ENCODE results near the gene ACSS1.

Gene ACSS1

DNA sequence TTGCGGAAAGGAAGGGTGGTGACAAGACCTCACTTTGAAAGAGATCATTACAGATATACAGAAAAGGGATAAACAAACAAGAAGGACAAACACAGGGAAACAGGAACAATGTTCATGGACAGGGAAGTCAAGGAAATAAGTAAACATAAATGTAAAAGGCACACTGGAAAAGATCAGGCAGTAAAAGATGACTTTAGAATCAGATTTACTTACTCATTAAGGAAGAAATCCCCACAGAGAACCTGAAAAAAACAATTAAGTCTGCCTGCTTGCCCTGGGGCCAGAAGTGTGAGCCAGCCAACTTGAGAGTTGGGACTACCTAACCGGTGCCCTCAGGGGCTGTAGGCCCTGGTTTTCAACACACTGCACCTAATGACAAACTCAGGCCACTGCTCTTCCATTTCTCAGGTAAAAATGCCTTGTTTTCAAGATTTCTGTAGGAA, 67.1 kb downstream of the ACSS1 start:
- no peak for DNase-seq

DNA sequence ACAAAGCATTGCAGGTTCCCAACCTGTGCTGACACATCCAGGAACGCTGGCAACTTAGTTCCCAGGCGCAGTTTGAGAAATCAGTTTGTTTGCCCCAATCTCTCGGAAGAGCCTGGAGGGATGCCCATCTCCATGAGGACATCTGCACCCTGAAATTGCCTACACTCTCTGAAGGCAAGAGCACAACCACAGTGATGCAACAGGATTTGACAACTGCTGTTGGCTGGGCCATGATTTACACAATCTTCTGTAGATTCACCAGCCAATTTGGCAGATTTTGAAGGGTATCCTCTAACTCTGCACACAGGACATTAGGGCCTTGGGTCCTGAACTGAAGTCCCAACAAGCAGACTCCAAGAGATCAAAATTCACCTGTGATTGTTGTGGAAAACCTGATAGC, 68.8 kb downstream of the ACSS1 start:
- no peak for DNase-seq

DNA sequence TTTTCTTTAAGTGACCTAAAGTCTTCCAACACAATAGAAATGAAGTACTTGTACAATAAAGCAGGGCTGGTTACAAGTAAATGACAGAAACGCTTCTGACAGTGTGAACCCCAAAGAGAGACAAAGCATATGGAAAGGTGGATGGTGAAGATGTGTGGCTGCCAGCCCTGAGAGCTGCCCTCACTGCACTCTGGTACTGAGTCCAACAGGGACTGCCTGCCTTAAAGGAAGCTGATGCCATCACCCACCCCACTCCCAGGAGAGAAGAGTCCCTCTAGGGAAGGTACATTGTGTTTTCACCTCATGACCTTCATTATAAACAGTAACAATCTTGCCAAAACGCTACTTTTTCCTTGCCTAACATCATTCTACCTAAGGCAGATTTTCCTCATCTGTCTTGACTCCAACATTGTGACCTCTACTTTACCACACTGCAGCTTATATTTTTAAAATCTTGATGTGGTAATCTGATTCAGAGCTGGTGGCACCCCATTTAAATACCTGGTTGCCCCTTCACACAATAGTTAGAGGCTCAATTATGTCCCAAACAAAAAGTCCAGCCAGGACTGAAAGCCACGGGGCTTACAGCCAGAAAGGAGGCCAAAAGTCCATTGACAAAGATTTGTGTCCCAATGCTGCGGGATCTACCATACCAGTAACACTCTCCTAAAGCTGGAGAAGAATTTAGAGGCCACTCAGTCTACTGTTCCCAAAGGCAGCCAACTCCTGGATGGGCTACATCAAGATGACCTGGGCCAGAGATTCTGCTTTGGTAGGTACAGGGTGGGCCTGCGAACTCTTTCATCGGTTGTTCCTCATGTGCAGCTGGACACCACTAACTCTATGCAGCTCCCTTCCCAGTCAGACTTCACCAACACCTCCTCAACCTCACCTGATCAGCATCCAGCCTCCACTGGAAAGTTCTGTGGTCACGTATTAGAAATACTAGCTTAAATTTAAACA, 69.8 kb downstream of the ACSS1 start:
- no peak for DNase-seq

DNA sequence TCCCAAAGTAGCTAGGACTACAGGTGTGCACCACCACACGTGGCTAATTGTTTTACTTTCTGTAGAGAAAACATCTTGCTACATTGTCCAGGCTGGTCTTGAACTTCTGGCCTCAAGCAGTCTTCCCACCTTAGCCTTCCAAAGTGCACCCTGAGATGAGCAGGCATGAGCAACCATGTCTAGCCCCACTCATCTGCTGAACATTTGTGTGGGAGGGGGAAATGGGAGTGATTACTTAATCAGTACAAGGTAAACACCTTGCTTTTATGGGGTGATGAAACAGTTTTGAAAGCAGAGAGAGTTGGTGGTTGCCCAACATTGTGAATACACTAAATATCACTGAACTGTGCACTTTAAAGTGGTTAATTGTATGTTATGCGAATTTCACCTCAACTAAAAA, 70.7 kb downstream of the ACSS1 start:
- no peak for DNase-seq

DNA sequence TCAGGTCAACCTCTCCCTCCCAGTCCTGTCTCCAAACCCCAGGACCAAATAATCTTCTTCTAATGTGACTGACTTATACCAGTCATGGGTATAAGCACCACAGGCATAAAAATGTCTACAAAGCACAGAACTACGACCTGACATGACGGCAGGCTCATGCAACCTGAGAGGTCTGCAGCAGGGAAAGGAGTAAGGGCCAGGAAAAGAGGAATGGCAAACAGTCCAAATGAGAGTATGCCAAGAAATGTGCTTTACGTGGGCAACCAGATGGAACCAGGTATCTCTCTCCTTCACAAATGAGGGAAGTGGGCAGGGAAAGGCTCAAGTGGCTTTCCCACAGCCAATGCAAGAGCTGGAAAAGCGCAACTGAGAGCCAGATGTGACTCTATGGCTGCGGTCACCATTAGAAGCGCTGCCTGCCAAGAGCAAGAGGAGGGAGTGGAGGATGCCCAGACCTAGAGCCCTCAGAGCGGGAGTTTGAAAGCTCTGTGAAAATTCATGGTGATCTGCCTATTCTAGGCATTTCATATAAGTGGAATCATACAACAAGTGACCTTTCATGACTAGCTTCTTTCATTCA, 71.4 kb downstream of the ACSS1 start:
- DNase-seq: no peak

DNA sequence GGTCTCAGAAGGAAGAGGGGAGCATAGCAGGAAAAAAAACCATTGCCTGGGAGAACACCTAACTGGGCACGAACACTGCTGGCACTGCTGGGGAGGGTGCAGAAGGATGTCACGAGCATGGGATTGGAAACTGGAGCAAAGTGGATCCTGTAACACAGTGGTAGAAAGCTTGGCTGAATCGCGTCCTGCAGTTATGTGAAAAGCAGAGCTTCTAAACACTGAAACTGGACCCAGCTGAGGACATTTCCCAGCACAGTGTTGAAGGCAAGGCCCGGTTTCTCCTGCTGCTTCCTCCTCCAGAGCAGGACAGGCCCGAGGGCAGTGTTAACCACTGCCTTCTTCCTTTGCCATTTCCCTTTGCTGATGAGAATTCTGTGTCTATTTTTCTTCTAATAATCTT, 72.1 kb downstream of the ACSS1 start:
- DNase-seq: no peak

DNA sequence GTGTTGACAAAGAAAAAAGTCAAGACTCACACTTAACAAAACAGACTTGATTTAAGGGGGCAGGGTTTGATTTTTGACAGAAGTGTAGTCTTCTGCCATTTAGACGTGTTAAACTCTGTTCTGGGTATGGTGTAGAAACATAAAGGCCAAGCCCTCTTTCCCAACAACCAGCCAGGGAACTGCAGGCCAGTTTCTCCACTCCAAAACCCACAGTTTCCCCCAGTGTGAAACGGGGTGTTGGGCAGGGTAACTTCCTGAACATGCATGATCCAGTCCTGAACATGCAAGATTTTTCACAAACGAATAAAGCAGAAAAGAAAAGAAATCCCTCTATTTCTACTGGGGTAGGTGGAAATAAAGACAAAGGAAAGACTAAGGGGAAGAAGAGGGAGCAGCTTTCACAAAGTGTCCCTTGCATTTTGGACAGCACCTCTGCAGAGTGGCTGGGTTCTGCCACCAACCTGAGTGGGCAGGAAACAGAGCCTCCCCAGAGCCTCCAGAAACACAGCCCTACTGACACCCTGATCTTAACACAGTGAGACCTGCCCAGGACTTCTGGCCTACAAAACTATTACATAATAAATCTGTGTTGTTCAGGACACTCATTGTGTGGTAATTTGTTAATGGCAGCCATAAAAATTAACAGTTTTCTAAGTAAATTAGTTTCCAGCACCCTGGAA, 72.8 kb downstream of the ACSS1 start:
- no peak for DNase-seq

DNA sequence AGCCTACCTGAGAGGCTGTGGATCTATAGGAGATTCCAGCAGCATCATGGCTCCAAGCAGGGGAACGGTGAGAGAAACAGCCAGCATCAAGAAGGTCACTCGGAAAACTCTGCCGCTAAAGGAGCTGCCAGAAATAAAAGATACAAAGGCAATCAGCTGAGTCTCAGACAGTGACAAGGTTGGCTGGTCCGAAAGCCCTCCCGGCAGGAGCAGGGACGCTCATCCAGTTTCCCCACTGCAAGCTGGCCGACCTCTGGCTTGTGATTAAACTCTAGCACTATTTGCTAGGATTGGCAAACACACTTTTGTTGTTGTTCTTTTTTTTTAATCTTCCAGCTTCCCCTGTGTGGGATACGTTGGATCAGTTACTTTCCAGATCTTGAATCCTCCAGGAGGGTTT, 74.0 kb downstream of the ACSS1 start:
- no peak for DNase-seq

DNA sequence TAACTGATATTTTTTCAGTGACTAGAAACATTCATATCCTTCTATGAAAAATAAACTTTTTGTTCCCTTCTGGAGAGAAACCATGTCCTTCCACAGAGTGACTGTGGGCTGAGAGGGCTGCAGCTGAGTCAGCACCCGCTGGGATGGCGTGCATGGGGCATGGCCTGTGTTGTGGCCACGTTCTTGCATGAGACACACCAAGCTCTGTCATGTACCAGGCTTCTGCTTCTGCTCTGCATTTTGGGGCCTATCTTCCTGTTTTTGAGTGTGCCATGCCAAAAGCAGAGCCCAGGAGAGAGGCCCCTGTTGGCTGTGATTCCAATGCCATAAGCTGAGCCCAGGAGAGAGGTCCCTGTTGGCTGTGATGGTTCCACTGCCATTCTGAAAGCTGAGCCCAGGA, 76.1 kb downstream of the ACSS1 start:
- DNase-seq: no peak

DNA sequence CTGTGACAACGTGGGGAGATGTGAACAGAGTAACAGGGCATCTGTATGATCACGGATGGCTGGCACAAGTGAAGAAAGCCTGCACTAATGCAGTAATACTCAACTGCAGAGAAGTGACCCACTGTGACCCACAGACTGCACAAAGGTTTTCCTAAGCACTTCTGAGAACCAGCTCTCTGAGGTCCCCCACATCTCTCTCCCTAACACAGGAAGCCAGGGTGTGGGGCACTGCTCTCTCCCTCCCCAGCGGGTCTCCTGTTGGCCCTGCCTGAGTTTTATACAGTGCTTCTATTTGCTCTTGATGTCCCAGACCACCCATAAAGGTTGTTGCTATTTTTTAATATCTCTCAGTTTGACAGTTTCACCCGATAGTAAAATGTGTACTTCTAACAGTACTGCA, 76.7 kb downstream of the ACSS1 start:
- no peak for DNase-seq

DNA sequence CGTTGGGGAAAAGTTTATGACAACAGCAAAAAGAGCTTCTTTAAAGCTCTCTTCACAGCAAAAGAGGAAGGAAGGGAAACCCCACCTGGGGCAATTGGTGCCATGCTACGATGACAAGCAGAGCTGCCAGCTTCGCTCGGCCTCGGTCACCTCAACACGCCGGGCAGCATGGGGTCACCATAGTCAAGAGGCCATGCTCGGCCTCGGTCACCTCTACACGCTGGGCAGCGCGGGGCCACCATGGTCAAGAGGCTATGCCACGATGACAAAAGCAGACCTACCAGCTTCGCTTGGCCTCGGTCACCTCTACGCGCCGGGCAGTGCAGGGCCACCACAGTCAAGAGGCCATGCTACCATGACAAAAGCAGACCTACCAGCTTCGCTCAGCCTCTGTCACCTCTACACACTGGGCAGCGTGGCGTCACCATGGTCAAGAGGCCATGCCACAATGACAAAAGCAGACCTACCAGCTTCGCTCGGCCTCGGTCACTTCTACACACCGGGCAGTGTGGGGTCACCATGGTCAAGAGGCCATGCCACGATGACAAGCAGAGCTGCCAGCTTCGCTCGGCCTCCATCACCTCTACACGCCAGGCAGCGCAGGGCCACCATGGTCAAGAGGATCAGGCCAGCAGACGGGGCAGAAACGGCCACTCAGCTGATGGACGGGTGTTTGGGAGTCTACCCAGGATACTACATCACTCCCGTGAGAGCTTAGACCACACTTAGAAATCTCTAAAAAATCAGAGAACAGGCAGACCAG, 77.5 kb downstream of the ACSS1 start:
- DNase-seq: no peak

DNA sequence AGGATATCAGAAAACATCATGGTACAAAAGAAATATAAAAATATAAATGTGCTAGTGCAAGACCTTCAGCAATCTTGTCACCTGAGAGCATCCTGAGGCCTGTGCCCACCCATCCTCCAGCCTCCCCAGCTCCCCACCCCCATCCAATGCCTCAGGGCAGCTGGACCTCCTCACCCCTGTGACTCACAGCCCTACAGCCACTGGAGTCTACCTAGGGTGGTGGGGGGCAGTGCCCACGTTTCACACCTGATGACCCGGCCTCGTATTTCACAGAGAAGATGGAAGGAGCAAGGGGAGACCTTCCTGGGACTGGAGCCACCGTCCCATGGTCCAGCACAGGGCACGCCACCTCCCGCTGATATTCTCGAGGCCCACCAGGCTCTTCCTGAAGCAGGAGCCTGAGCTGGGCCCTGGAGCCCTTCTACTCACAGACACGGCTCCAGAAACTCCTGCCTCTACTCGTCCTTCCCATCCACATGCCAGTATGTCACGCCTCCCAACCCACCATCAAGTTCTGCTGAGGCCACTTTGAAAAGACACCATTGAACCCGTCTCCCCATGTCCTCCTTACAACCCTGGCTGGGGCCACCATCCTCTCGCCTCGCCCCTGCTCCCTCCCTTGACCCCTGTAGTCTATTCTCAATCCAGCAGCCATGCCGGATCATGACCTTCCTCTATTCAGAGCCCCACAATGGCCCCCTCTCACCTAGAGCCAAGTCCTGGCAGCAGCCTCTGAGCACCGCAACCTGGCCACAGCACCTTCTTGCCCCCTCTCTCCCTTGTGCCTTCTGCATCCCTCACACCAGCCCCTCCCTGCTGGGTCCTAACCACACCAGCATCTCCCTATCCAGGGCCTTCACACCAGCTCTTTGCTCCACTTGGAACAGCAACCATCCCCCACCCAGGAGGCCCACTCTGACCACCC, 78.6 kb downstream of the ACSS1 start:
- DNase-seq: no peak

DNA sequence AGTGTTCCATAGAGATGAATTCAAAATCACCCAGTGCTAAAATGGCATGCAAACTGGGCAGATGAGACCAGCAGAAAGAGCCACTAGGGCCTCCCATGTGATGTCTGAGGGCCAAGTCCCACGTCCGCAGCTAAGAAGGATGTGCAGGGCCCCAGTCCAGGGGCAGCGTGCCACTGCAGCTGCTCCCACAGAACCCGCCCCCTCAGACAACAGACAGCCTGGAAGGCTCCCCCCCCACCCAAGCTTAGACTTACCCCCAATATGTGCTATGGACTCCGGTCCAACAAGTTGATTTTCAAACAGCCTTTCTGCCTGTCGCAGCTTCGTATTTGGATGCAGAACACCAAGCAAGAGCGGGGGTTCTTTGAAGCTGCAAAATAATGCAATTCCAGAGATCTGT, 79.4 kb downstream of the ACSS1 start:
- DNase-seq: no peak

DNA sequence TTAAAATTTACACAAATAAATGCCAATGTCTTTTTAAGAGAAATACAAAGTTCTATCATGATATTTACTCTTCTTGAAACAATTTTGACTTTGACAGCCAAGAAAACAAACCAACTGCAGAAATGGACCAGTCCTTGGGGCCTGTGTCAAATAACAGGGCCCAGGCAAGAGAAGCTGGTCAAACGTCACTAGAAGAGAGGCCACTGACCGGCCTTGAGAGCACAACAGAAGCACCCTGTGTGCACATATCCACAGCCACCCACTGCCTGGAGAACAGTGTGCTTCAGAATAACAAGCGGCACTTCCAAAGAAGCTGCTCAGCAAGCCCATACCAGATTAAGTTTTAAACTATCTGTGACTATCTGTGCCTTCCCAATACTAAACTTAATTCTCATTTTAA, 80.1 kb downstream of the ACSS1 start:
- DNase-seq: no peak

DNA sequence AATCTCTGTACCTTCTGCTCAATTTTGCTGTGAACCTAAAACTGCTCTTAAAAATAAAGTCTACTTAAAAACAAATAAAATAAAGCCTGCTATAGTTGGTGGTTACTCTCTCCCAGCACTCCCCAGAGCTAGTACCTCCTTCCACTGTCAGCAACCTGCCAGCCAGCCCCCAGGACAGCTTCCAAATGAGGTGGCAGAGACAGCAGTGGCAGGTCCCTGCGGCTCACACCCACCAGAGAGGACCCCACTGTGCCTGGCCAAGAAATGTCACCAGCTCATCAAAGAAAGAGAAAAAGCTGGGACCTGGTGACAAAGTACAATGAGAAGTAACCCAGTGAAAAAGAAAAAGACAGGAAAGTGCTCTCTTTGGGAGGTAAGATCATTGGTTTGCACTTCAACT, 80.6 kb downstream of the ACSS1 start:
- no peak for DNase-seq

DNA sequence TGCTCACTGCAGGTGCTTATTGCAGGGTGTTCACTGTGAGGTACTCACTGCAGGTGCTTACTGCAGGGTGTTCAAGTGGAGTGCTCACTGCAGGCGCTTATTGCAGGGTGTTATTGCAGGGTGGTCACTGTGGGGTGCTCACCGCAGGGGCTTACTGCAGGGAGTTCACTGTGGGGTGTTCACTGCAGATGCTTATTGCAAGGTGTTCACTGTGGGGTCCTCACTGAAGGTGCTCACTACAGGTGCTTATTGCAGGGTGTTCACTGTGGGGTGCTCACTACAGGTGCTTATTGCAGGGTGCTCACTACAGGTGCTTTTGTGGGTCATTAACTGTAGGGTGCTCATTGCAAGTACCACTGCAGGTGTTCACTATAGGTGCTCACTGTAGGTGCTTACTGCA, 85.6 kb downstream of the ACSS1 start:
- no peak for DNase-seq

DNA sequence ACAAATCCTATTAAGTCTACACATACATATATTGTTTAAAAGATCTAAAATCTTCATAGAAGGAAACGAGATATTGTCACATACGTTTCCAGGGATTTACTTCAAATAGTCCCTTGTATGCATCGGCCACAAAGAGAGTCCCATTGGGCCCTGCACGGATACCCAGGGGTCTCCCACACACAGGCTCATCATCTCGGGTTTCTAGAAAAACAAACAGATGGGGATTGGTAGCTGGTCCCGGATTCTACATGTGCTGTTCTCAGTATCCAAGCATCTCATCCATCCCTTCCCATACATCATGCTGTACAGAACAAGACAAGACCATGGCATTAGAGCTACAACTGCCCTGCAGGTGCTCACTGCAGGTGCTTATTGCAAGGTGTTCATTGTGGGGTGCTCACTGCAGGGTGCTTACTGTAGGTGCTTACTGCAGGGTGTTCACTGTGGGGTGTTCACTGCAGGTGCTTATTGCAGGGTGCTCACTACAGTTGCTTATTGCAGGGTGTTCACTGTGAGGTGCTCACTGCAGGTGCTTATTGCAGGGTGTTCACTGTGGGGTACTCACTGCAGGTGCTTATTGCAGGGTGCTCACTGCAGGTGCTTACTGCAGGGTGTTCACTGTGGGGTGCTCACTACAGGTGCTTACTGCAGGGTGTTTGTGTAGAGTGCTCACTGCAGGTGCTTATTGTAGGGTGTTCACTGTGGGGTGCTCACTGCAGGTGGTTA, 86.4 kb downstream of the ACSS1 start:
- DNase-seq: no peak

DNA sequence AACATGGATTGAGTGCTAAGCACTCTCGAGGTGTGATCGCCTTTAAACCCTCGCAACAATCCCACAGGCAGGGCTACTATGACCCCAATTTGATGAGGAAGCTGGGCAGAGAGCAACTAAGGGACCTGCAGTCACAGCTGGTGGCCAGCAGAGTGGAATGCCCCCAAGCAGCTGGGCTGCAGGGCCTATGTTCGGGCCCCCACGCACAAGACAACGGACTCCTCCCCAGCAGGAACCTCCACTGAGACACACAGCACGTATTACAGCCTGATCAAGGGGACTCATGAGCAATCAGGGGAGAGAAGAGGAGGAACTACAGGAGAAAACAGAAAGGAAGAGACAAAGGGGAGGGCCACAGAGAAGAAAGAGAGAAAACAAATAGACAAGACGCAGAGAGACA, 87.2 kb downstream of the ACSS1 start:
- no peak for DNase-seq

DNA sequence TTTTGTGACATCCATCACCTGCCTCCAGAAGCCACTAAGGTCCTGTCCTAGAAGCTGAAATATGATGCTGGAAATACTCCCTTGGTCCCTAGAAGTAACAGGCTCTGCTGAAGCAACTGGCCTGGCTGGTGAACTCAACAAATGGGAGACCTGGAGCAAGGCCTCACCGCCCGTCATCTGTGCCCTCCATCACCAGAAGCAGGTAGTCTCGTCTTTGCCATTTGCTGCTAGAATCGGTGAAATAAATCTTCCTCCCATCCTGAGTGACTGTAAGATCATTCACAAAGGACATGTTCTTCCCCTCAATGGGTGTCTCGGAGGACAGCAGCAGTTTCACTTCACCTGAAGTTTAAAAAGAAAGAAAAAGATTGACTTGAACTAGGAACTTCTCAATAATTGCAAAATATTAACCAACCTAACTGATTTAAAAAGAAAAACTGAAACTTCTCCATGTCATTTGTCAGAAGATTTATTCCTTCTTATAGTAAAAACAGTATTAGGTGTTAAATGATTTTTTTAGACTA, 87.8 kb downstream of the ACSS1 start:
- no peak for DNase-seq

DNA sequence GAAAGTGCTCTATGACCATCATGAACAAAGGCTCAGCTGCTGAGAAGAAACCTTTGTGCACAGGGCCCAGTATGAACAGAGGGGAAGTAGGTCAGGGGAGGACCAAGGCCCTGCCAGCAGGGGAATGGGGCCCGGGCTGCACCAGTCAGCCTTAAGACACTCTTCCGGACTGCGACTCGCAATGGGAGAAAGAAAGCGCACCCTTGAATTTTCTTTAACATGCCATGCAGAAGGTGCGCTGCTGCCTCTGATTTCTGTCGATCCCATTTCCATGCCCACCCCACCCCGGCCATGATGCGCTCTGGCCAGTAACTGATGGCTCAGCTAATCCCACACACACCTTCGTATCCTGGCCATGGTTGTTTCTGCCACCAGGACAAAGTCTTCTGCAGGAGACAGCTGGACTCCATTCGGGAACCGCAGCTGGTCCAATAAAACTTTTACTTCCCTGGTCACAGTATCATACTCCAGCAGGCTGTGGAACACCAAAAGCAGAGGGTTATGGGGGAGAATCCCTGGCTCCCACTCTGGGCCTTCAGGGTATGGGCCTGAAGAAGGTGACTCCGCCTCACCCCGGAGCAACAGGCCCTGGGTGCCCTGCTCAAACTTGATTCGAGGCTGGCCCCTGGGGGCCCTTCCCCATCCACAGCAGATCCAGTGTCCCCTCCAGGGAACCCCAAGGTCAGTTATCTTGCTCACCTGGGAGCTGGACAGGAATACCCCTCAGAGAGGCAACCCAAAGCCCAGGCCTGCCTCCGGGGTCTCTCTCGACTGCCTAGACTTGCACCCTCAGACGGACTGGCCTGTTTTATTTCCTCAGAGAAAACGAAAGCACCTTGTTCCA, 88.5 kb downstream of the ACSS1 start:
- no peak for DNase-seq

Data from SIG-M5 (cell line).